GM18507 (cell line): ENCODE measurements around the gene LAMA2.

Experiments
- DNase-seq: peaks from one replicate; pipeline ENCODE4 v3.0.0; 2011; ENCODE audit warnings: low read depth; ENCODE audit not compliant: insufficient read length; ENCODE audit errors: extremely low spot score
- FAIRE-seq: peaks from 2 replicates; lab custom pipeline; 2011; peaks lifted over from hg19 to GRCh38; lab: Jason Lieb, UNC

Gene LAMA2

GRCh38 chr6:129558248-129558647 is 675.3 kb downstream of the LAMA2 start:
- FAIRE-seq (no peak), DNase-seq (no peak)

DNA sequence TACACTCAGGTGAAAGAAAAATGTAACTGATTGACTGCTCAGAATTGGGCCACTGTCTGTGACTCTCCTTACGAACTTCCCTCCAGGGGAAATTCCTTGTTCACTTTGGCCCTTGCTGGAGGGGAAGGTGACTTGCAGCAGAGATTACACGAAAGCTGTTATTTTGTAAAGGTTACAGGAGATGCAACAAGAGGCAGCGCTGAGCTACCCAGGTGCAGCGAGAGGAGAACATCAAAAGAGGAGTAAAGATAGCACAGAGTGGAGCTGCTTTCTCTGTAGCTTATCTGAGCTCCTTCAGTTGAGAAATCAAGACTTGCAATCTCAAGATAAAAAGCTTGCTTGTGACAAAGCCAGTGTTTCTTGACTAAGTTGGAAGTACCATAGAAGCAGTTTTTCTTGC is 682.4 kb downstream of the LAMA2 start:
- DNase-seq (no peak), FAIRE-seq (no peak)

GRCh38 chr6:129565811-129566210 is 682.9 kb downstream of the LAMA2 start:
- FAIRE-seq, result no peak
- DNase-seq, result no peak
